ENCODE results near the gene PARP1. TPM values are rescaled to one million over a fixed set of nuclear protein-coding genes. Genes with fewer than 3 reads are reported as not detected.

PARP1 gene
- total RNA-seq, 1 donor from 2014 or later: 18.4 TPM

- no peak for TF ChIP-seq CTCF (IDR thresholded peaks at IDR 0.05; ENCODE audit: insufficient read depth, low read length, severe bottlenecking)
- peaks cover 2% of the 10 kb centered on the region for H3K27me3 ChIP-seq (ENCODE audit: control insufficient read depth, insufficient read depth, low read length)
- FAIRE-seq (no peak), DNase-seq (ENCODE audit: low read depth) (no peak)
- H3K36me3 ChIP-seq (ENCODE audit: control insufficient read depth, insufficient read depth, low read length): no peaks in the 10 kb centered on the region
- no peak overlapping the region for H3K4me3 ChIP-seq (ENCODE audit: low read depth, low read length)
Measured at GRCh38 chr1:226443033-226443432, 35.1 kb upstream of the PARP1 start.

- Histone ChIP-seq H3K4me3 (ENCODE audit: low read depth, low read length) (no peak overlapping the region), H3K27me3 (ENCODE audit: control insufficient read depth, insufficient read depth, low read length) (peaks cover 2% of the 10 kb centered on the region), H3K36me3 (ENCODE audit: control insufficient read depth, insufficient read depth, low read length) (no peaks in the 10 kb centered on the region)
- DNase-seq (ENCODE audit: low read depth): no peak
- TF ChIP-seq CTCF (IDR thresholded peaks at IDR 0.05; ENCODE audit: insufficient read depth, low read length, severe bottlenecking): no peak
- FAIRE-seq: no peak
Measured at GRCh38 chr1:226441629-226442028, 33.7 kb upstream of the PARP1 start.

GRCh38 chr1:226440512-226440911 is 32.6 kb upstream of the PARP1 start:
- Histone ChIP-seq H3K27me3 (ENCODE audit: control insufficient read depth, insufficient read depth, low read length) (peaks cover 2% of the 10 kb centered on the region), H3K4me3 (ENCODE audit: low read depth, low read length) (no peak overlapping the region), H3K36me3 (ENCODE audit: control insufficient read depth, insufficient read depth, low read length) (no peaks in the 10 kb centered on the region)
- DNase-seq (ENCODE audit: low read depth): no peak
- TF ChIP-seq CTCF (IDR thresholded peaks at IDR 0.05; ENCODE audit: insufficient read depth, low read length, severe bottlenecking): no peak
- no peak for FAIRE-seq

DNA sequence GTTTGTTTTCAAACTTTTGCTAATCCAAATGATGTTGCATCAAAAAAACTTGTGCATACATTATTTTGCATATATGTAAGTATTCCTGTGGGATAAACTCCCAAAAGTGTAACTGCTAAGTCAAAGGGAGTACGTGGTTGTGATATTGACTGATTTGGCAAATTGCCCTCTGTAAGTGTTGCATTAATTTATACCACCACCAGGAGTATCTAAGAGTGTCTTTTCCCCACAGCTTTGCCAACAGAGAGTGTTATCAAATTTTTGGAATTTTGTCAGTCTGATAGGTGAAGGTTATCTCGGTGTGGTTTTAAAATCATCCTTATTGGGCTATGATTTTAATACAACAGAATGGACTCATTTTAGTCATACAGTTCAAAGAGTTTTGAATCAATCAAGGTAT is 30.1 kb upstream of the PARP1 start:
- FAIRE-seq (no peak), DNase-seq (ENCODE audit: low read depth) (peak; percentile 34)
- H3K4me3 ChIP-seq (ENCODE audit: low read depth, low read length): no peak overlapping the region
- H3K27me3 ChIP-seq (ENCODE audit: control insufficient read depth, insufficient read depth, low read length): peaks cover 2% of the 10 kb centered on the region
- TF ChIP-seq CTCF (IDR thresholded peaks at IDR 0.05; ENCODE audit: insufficient read depth, low read length, severe bottlenecking): peak; percentile 14
- no peaks in the 10 kb centered on the region for H3K36me3 ChIP-seq (ENCODE audit: control insufficient read depth, insufficient read depth, low read length)

DNA sequence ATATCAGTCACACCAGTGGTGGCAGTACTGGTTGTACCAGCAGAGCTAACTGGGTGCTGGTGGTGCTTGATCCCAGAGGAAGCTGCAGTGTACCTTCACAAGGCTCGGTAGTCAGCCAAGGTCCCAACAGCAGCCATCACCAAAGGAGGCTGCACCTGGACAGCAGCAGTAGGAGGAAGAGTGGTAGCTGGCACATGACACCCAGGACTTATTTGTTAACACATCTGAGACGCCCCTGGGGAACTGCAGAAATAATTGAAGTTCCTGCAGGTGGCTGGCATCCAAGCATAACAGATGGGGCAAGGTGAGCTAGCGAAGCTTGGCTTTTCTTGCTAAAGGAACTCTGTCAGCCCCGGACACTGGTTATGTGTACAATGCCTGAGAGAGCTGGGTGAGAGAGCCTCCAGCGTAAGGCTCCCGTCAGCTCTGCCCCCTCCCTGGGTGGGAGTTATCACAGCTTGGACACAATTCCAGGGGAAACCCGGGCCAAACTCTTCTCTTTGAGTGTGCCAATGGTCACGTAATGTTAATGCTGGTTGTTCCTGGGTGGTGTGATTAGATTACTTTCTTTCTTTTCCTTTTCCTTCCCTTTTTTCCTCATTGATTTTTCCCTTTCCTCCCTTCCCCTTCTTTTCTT is 29.1 kb upstream of the PARP1 start:
- Histone ChIP-seq H3K36me3 (ENCODE audit: control insufficient read depth, insufficient read depth, low read length) (no peaks in the 10 kb centered on the region), H3K4me3 (ENCODE audit: low read depth, low read length) (no peak overlapping the region), H3K27me3 (ENCODE audit: control insufficient read depth, insufficient read depth, low read length) (peaks cover 2% of the 10 kb centered on the region)
- no peak for TF ChIP-seq CTCF (IDR thresholded peaks at IDR 0.05; ENCODE audit: insufficient read depth, low read length, severe bottlenecking)
- no peak for DNase-seq (ENCODE audit: low read depth)
- FAIRE-seq: no peak

- Histone ChIP-seq H3K27me3 (ENCODE audit: control insufficient read depth, insufficient read depth, low read length) (peaks cover 2% of the 10 kb centered on the region), H3K4me3 (ENCODE audit: low read depth, low read length) (no peak overlapping the region), H3K36me3 (ENCODE audit: control insufficient read depth, insufficient read depth, low read length) (no peaks in the 10 kb centered on the region)
- DNase-seq (ENCODE audit: low read depth): no peak
- FAIRE-seq: peak; percentile 55
- no peak for TF ChIP-seq CTCF (IDR thresholded peaks at IDR 0.05; ENCODE audit: insufficient read depth, low read length, severe bottlenecking)
Measured at GRCh38 chr1:226436472-226436854, 28.6 kb upstream of the PARP1 start.

Data from bronchial epithelial cell (primary cell).